ENCODE data around the gene ATP1A3.
"Not testable (repeated sequence)": the region's sequence is repeated elsewhere in the genome, so short reads cannot be mapped to it uniquely, and the experiment has no call there.

ATP1A3 gene

GRCh38 chr19:41951686-41952172 is 42.3 kb downstream of the ATP1A3 start:
- DNase-seq (ENCODE audit: low read depth in 2 of 2, low spot score in 1 of 2) = peak; percentile 79 to 94

- DNase-seq (ENCODE audit: low read depth in 2 of 2, low spot score in 1 of 2) = no peak
Measured at GRCh38 chr19:41947091-41947490, 46.9 kb downstream of the ATP1A3 start.

DNA sequence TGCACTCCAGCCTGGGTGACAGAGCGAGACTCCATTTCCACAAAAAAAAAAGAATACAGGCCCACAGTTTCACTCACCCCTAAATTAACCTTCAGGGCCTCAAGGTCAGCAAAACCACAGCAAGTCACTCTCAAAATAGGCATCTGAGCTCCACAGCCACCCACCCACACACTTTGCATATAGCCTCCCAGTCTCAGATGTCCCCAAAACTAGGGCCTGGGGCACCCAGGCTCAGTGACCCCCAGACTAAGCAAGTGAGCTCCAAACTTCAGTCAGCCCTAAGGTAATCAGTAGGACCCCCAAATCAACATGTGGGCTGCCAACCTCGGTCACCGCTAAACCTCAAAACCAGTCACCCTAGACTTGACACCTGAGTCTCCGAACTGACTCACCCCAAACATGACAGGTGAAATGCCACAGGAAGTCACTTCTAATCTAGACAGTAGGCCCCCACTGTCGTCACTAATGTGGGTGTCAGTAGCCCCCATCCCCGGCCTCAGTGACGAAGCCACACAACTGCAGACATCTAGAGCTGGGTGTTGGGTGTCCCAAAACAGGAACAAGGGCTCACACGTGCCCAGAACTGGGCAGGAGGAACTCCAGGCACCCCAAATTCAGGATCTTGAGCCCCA is 48.8 kb downstream of the ATP1A3 start:
- DNase-seq (ENCODE audit: low read depth in 2 of 2, low spot score in 1 of 2) = peak; percentile 68 to 77

DNA sequence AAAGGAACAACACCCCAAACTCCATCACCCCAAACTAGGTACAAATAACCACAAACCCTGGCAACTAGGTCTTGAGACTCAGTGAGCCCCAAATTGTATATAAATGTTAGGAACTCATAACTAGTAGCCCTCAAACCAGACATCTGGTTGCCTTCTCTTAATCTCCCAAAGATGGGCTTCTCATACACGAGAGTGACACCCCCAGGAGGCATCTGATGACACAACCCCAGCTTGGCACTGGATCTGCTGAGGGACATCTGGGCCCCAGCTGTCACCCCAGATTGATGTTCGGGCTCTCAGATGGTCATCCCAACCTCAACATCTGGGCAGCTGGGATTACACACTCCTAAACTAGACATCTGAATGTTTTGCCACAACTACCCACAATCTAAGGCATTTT is 49.7 kb downstream of the ATP1A3 start:
- no peak for DNase-seq (ENCODE audit: low read depth in 2 of 2, low spot score in 1 of 2)

DNA sequence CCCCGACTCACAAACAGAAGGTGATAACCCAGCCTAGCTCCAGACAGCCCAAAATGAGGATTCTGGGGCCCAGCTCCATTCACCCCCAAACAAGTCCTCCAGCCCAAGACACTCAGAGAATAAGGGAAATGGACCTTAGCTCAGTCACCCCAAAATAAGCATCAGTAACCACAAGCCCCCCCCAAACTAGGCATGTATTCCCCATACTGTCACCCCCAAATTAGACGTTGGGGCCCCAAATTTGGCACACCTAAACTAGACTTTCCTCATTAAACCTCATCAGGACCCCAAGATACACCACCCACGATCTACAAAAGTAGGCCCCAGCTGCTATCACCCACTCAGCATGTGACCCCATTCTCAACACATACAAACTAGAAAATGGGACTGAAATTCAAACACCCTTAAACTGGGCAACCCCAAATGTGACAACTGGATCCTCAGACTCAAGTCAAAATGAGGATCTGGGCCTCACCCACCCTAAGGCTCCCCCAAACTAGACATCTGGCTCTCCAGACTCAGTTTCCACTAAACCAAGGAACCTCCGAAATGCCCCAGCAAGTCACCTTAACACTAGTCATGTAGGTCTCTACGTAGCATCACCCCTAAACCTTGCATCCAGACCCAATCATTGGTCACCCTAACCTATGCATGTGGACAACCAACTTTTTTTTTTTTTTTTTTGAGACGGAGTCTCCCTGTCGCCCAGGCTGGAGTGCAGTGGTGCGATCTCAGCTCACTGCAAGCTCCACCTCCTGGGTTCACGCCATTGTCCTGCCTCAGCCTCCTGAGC is 52.4 kb downstream of the ATP1A3 start:
- no peak for DNase-seq (ENCODE audit: low read depth in 2 of 2, low spot score in 1 of 2)

DNA sequence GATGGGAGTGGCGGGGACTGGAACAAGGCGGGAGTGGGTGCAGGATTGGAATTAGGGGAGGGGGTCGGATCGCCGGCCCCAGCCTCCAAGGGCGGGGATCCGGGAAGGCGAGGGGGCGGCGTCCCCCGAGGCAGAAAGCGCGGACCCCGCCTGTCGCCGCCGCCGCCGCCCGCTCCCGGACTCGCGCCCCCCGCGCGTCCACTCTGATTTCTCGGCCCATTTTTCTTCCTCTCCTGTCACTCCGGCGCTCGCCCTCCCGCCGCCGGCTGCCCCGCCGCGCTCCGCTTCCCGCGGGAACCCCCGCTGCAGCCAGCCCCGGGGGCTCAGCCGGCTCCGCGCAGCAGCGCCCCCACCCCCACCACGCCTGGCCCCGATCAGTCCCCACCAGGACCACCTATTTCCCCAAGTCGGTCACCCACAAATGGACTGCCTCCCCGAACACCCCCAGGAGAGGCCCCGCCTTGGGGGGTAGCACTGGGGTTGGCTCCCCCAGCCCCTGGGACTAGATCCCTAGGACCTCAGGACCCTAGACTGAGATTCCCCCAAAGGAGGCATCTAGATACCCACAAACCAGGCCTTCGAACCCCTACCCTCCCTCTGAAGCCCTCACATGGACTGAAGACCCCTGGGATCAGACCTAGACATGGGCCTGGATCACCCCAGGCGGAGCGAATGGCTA is 53.2 kb downstream of the ATP1A3 start:
- DNase-seq (ENCODE audit: low read depth in 2 of 2, low spot score in 1 of 2) = no peak

- no peak for DNase-seq (ENCODE audit: low read depth in 2 of 2, low spot score in 1 of 2)
Measured at GRCh38 chr19:41939861-41940730, 53.9 kb downstream of the ATP1A3 start.

GRCh38 chr19:41939209-41939608 is 54.8 kb downstream of the ATP1A3 start:
- DNase-seq (ENCODE audit: low read depth in 2 of 2, low spot score in 1 of 2) = not testable (repeated sequence)

GRCh38 chr19:41937525-41938468 is 56.2 kb downstream of the ATP1A3 start:
- DNase-seq (ENCODE audit: low read depth in 2 of 2, low spot score in 1 of 2) = no peak

DNA sequence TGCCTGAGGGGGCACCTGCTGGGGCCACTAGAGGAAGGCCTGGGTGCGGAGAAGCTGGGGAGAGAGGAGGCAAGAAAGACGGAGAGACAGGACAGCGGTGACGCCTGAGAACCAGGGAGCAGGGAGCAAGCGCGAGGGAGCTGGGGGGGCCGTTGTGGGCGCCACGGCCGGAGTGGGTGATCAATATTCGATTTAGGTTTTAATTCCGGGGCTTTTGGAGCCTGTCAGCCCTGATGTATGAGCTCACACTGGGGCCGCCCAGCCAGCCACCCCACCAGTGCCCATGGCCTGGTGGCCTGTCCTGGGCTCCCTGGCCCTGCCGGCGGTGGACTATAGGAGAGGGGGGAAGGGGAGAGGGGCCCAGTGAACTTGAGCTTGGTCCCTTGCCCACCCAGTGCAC is 57.1 kb downstream of the ATP1A3 start:
- DNase-seq (ENCODE audit: low read depth in 2 of 2, low spot score in 1 of 2) = no peak

DNA sequence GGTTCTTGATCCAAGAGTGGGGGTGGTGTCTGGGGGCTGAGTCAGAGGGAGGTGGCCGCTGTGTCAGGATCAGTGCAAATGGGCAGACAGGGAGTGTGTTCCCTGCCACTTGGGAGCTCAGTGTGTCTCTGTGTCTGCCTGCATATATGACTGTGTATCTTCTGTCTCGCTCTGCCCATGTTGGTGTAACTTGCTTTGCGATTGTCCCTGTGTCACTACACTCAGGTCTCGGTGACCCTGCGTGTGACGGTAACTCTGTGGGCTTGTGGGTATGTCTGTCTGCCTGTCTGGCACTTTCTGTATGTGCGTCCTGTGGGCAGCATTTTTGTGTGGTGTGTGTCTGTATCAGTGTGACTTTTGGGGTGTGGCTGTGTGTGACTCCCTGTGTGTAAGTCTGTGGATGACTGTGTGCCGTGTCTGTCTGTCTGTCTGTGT is 57.6 kb downstream of the ATP1A3 start:
- DNase-seq (ENCODE audit: low read depth in 2 of 2, low spot score in 1 of 2) = no peak

GRCh38 chr19:41935760-41936415 is 58.1 kb downstream of the ATP1A3 start:
- no peak for DNase-seq (ENCODE audit: low read depth in 2 of 2, low spot score in 1 of 2)

- peak; percentile 61 to 62 for DNase-seq (ENCODE audit: low read depth in 2 of 2, low spot score in 1 of 2)
Measured at GRCh38 chr19:41934849-41935374, 59.1 kb downstream of the ATP1A3 start.

DNA sequence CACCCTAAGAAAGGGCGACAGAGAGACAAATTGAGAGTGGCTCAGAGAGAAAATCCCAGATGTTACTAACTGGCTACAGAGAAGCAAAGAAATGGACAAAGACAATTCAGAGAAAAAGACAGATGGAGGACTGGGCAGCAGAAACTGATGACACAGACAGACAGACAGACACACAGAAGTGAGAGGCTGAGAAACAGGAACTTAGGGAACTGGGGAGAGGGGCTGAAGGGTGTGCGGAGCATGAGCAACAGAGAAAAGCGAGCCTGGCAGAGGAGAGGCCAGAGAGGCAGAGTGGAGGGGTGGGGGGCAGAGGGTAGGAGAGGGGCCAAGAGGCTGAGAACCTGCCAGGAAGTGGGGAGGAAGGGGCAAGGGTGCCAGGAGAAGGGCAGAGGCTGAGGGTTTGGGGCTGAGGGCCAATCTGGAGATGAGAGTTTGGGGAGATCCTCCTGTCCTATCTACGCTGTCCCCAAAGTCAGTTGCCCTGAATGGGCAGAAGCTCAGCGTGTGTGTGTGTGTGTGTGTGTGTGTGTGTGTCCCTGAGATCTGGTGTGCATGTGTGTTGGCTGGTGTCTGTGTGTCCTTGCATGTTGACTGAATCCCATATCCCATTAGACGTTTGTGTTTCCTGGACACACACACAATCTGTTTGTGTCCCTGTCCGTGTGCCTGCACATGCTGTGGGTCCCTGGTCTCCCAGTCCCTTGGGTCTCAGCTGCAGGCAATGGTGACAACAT is 60.2 kb downstream of the ATP1A3 start:
- DNase-seq (ENCODE audit: low read depth in 2 of 2, low spot score in 1 of 2) = no peak

DNA sequence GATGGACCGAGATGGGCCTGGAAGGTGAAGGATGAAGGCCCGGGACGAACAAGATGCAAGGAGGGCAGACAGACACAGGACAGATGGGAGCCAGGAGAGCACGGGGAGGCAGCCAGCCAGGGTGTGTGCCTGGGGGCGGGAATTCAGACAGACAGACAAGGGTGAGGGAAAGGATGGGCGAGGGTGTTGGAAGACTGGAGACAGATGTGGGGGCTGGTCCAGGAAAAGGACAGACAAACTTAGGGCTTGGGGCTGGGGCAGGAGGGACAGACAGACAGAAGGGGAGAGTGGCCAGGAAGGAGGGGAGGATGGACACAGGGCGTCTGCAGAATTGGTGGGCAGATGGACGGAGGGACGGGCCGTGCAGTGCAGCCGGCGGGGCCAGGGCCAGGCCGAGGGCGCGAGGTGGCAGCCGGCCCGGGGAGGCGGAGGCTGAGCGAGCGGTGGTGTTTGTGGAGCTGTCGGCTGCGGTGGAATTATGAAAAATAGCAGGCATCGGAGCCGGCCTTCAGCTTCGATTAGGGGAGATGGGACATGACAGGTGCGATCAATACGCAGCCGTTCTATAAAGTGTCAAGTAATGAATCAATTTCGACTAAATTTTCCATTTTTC is 61.2 kb downstream of the ATP1A3 start:
- no peak for DNase-seq (ENCODE audit: low read depth in 2 of 2, low spot score in 1 of 2)

GRCh38 chr19:41932259-41932719 is 61.7 kb downstream of the ATP1A3 start:
- DNase-seq (ENCODE audit: low read depth in 2 of 2, low spot score in 1 of 2) = no peak

- DNase-seq (ENCODE audit: low read depth in 2 of 2, low spot score in 1 of 2) = no peak
Measured at GRCh38 chr19:41930926-41931592, 63.0 kb downstream of the ATP1A3 start.

Measured in stimulated activated CD8-positive, alpha-beta memory T cell treated with anti-CD3 and anti-CD28 coated beads, Interleukin-4, amount 100 ng/mL, for 1 hour (primary cell).